Ovary (tissue), 9 donors: Measurements from ENCODE around the gene ABCA6. TPM values are rescaled to one million over a fixed set of nuclear protein-coding genes. Genes with fewer than 3 reads are reported as not detected.

Experiments used
- DNase-seq, 5 donors: peaks; one replicate each; pipeline ENCODE4 v3.0.0-alpha.2; 2019 to 2020
- H3K27ac ChIP-seq, 2 donors: fragments of 200-600 bp; one replicate each; pipeline versions ENCODE4 v1.5.1 to v1.8.0; 2019 to 2022
- H3K27me3 ChIP-seq: fragments of 200-600 bp; one replicate; pipeline ENCODE4 v1.8.0; 2022
- H3K36me3 ChIP-seq: fragments of 200-600 bp; sonication (generic); one replicate; pipeline ENCODE4 v1.5.1; 2019
- H3K4me1 ChIP-seq: one replicate; pipeline ENCODE4 v1.8.1; 2013; ENCODE audit warnings: mild to moderate bottlenecking, moderate library complexity; ENCODE audit not compliant: insufficient read depth
- H3K4me3 ChIP-seq: fragments of 200-600 bp; sonication (generic); one replicate; pipeline ENCODE4 v1.5.1; 2017
- H3K9me3 ChIP-seq, 2 donors: fragments of 200-600 bp in 1 of 2; sonication (generic) in 1 of 2; one replicate each; pipeline versions ENCODE4 v1.5.1 to v1.8.1; 2013 to 2019; ENCODE audit warnings: mild to moderate bottlenecking in 1 of 2, moderate library complexity in 1 of 2
- EP300 ChIP-seq: sonication (generic); formaldehyde crosslinking; IDR thresholded peaks from one replicate; pipeline ENCODE4 v1.6.1; 2017; ENCODE audit warnings: antibody characterized with exemption
- POLR2A ChIP-seq: fragments of 450-650 bp; IDR thresholded peaks from one replicate; pipeline ENCODE4 v1.6.1; 2017; ENCODE audit warnings: antibody characterized with exemption, mild to moderate bottlenecking, moderate library complexity
- WGBS, 3 donors: extraction: QIAGEN DNeasy Blood & Tissue Kit in 1 of 3; methylation state at CpG; one replicate each; pipeline versions ENCODE4 v1.1.5 to v1.1.7; 2013 to 2017; 5-methylcytosine and 5-hydroxymethylcytosine counted together
- intact Hi-C, 4 donors: fragments of 100-400 bp; cut with DNase I; formaldehyde crosslinking; loops; one replicate each; pipeline versions ENCODE4 v1.11.0 to v1.15.1; 2022 to 2023
- polyA plus RNA-seq, 2 donors: library from polyadenylated mRNA; stranded (reverse); fragments of 200-250 nt in 1 of 2; fragments of 350-450 nt in 1 of 2; fragmentation: Illumina TruSeq in 1 of 2; extraction: RNeasy Lipid Tissue Mini Kit (QIAGEN cat#74804) in 1 of 2; gene quantifications; one replicate each; pipeline ENCODE4 v1.2.3, GENCODE V29; 2013 to 2014
- total RNA-seq, 7 donors: library from RNA; depleted of rRNA in 2 of 7; stranded (reverse); fragments of >200 nt in 2 of 7; fragmentation: NEBNext Ultra II Directional in 3 of 7; extraction: Animal tissue kit (Norgen Biotek cat#: 25700) in 3 of 7; gene quantifications; one replicate each; pipeline versions ENCODE4 v1.1.0 to v1.2.4, GENCODE V29; 2016 to 2023
- TF ChIP-seq, protein P1 (sequence below), 3 donors: fragments of 450-650 bp in 2 of 3; fragments of 200-600 bp in 1 of 3; IDR thresholded peaks; one replicate each; pipeline versions ENCODE4 v1.5.1 to v1.8.0; 2016 to 2022; ENCODE audit warnings: antibody characterized with exemption in 3 of 3, mild to moderate bottlenecking in 1 of 3
- donor health status: DM: no; HTN: no; CAD: no; lungs with moderate emphysema.
- donor health status: DM: no; HTN: no; CAD: no.
- donor health status: Bipolar disorder and iron deficiency.
- donor health status: DM: yes; HTN: yes; CAD: no.
- donor health status: DM: no; HTN: no; CAD: no.
- donor health status: DM: yes; HTN: yes; CAD: no.

ABCA6 gene
- total and polyA plus RNA-seq, 9 donors = 27.9 to 249 (median 38.1) TPM

DNA sequence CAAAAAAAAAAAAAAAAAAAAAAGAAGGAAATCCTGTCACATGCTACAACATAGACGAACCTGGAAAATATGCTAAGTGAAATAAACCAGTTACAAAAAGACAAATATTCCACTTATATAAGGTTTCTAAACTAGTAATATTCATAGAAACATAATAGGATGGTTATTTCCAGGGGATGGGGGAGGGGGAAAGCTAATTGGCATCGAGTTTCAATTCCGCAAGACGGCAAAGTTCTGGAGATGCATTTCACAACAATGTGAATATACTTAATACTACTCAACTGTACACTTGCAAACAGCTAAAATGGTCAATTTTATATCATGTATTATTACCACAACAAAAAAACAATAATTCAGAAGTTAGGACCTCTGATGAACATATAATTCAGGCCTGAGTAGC, 43.1 kb downstream of the ABCA6 start:
- intact Hi-C loops = no loop called here
- Histone ChIP-seq H3K4me3 (no peak overlapping the region), H3K27me3 (no peaks in the 10 kb centered on the region), H3K9me3 (no peaks in the 10 kb centered on the region), H3K36me3 (no peaks in the 10 kb centered on the region), H3K4me1 (no peaks in the 10 kb centered on the region), H3K27ac (no peak overlapping the region)
- 92 to 95% (median 94%) methylated on average over 4 of the region's 4 CpGs for WGBS, 3 donors
- no peak for TF ChIP-seq POLR2A
- TF ChIP-seq, protein P1, sequence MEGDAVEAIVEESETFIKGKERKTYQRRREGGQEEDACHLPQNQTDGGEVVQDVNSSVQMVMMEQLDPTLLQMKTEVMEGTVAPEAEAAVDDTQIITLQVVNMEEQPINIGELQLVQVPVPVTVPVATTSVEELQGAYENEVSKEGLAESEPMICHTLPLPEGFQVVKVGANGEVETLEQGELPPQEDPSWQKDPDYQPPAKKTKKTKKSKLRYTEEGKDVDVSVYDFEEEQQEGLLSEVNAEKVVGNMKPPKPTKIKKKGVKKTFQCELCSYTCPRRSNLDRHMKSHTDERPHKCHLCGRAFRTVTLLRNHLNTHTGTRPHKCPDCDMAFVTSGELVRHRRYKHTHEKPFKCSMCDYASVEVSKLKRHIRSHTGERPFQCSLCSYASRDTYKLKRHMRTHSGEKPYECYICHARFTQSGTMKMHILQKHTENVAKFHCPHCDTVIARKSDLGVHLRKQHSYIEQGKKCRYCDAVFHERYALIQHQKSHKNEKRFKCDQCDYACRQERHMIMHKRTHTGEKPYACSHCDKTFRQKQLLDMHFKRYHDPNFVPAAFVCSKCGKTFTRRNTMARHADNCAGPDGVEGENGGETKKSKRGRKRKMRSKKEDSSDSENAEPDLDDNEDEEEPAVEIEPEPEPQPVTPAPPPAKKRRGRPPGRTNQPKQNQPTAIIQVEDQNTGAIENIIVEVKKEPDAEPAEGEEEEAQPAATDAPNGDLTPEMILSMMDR (IDR thresholded peaks at IDR 0.05) = no peak
- no peak for TF ChIP-seq EP300
- DNase-seq = no peak

DNA sequence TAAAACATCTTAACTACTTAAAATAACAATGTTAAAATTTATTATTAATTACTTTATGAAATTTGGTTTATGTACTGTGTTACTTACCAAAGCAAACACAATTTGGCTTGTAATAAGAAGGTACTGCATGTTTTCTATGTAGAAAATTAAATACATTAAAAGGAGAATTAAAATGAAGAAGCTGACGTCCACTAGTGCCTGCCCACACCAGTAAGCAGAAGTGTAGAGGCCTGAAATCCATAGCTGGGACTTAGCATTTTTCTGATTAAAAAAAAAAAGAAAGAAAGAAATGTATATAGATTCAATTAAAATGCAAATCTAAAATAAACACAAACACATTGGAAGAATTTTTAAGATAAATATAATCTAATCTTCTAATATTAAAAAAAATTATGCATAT, 45.2 kb downstream of the ABCA6 start:
- intact Hi-C loops = no loop called here
- no peak overlapping the region for H3K27ac ChIP-seq
- no peaks in the 10 kb centered on the region for H3K9me3 ChIP-seq
- WGBS, 3 donors = 80 to 86% (median 85%) methylated on average over 1 of the region's 1 CpG
- no peak for DNase-seq
- no peaks in the 10 kb centered on the region for H3K27me3 ChIP-seq
- no peak for TF ChIP-seq EP300
- TF ChIP-seq, protein P1 (IDR thresholded peaks at IDR 0.05) = no peak
- no peak for TF ChIP-seq POLR2A
- H3K4me3 ChIP-seq = no peak overlapping the region
- peaks cover 2% of the 10 kb centered on the region for H3K4me1 ChIP-seq
- H3K36me3 ChIP-seq = no peaks in the 10 kb centered on the region

DNA sequence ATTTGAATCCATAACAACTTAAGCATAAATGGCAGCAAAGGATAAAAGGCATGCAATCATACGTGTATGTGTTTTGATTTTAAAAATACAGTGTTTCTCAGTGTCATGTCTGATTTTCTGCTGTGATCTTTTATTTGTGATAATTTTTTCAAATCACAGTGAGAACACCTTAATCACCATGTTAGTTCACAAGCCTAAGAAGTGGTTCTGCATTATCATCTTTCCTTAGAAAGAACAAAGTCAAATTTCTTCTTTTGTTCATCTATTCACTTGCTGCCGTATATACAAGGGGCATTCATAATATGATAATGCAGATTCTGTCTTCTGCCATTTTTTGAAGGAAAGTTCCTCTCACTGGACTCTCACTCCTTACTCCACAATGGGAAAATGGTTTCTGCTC, 47.7 kb downstream of the ABCA6 start:
- H3K4me3 ChIP-seq = no peak overlapping the region
- 72 to 85% (median 74%) methylated on average over 2 of the region's 2 CpGs for WGBS, 3 donors
- H3K27ac ChIP-seq = no peak overlapping the region
- H3K36me3 ChIP-seq = no peaks in the 10 kb centered on the region
- H3K27me3 ChIP-seq = no peaks in the 10 kb centered on the region
- H3K9me3 ChIP-seq = no peaks in the 10 kb centered on the region
- TF ChIP-seq EP300 (no peak), POLR2A (no peak)
- TF ChIP-seq, protein P1 (IDR thresholded peaks at IDR 0.05) = no peak
- intact Hi-C loops = no loop called here
- no peak for DNase-seq
- H3K4me1 ChIP-seq = peaks cover 2% of the 10 kb centered on the region

DNA sequence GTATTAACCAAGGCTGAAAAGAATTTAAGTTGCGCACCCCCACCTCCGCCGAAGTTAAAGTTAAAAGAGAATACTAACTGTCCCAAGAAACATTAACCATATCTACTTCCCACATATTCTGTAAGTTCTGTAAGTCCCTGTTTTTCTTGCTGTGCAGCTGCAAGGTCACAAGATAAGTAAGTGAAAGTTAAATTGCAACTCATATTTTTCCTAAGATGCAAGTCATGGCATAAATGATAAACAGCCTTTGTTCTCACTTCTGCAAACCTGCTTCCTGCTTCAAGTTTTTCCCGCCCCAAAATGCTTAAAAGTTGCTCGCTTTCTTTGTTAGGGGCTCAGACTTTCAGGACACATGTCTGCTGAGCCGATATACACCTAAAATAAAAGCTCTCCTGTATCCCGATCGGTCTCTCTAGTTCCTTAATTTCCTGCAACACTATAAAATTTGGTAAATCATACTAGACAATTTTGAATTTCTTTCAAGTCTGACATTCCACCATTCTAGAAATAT, 48.4 kb downstream of the ABCA6 start:
- Histone ChIP-seq H3K36me3 (no peaks in the 10 kb centered on the region), H3K4me1 (peaks cover 2% of the 10 kb centered on the region), H3K27me3 (no peaks in the 10 kb centered on the region), H3K4me3 (no peak overlapping the region), H3K9me3 (no peaks in the 10 kb centered on the region), H3K27ac (peak overlapping the region in 1 of 2 donors; percentile 9)
- intact Hi-C loops = no loop called here
- 7 to 14% (median 8%) methylated on average over 8 of the region's 8 CpGs for WGBS, 3 donors
- TF ChIP-seq POLR2A (no peak), EP300 (no peak)
- TF ChIP-seq, protein P1 (IDR thresholded peaks at IDR 0.05) = no peak
- no peak for DNase-seq
